AG04450 (cell line): ENCODE results near the gene GSG1L. TPM values are rescaled to one million over a fixed set of nuclear protein-coding genes. Genes with fewer than 3 reads are reported as not detected.

ENCODE experiments used
- CTCF ChIA-PET: fragments of 300-600, 350-600 bp; formaldehyde crosslinking; extraction: SDS; loops from one replicate; lab custom pipeline; 2022; ENCODE audit warnings: antibody characterized with exemption, inconsistent platforms; lab: Charles Lee
- POLR2A ChIA-PET: fragments of 350-600 bp; formaldehyde crosslinking; extraction: SDS; loops from one replicate; lab custom pipeline; 2021; ENCODE audit warnings: antibody characterized with exemption, inconsistent platforms; lab: Yijun Ruan, JAX
- DNase-seq: peaks from one replicate; pipeline ENCODE4 v3.0.0-alpha.2; 2011; ENCODE audit warnings: low read depth, low spot score
- H3K27ac ChIP-seq: one replicate; pipeline ENCODE4 v1.5.1; 2012; ENCODE audit warnings: low read depth, low read length, control low read depth
- H3K27me3 ChIP-seq: one replicate; pipeline ENCODE4 v1.6.0; 2012; ENCODE audit warnings: low read length; ENCODE audit not compliant: control insufficient read depth, insufficient read depth
- H3K4me3 ChIP-seq: 2 replicates; pipeline ENCODE4 v1.5.1; 2011; ENCODE audit warnings: mild to moderate bottlenecking, low read depth, low read length, control low read depth
- H3K9me3 ChIP-seq: 2 replicates; pipeline ENCODE4 v1.5.1; 2012; ENCODE audit warnings: low read length; ENCODE audit not compliant: control insufficient read depth, insufficient read depth
- CTCF ChIP-seq: IDR thresholded peaks from 2 replicates; pipeline ENCODE4 v1.5.1; 2011; ENCODE audit warnings: low read depth, low read length, control low read depth, inconsistent platforms
- polyA plus RNA-seq: library from polyadenylated mRNA; depleted of rRNA; stranded (reverse); fragments of >200 nt; gene quantifications from 2 replicates; pipeline ENCODE4 v1.2.3, GENCODE V29; 2011

Gene GSG1L
- polyA plus RNA-seq, 1 experiment = not detected

- POLR2A ChIA-PET = no interaction called here
- no peak for TF ChIP-seq CTCF
Measured at GRCh38 chr16:28033870-28034269, 29.6 kb downstream of the GSG1L start.

GRCh38 chr16:28029387-28030002, 34.0 kb downstream of the GSG1L start:
- H3K27me3 ChIP-seq = peaks cover 3% of the 10 kb centered on the region
- no peak for DNase-seq
- ChIA-PET CTCF (no interaction called here), POLR2A (no interaction called here)
- no peak for TF ChIP-seq CTCF
- H3K9me3 ChIP-seq = no peaks in the 10 kb centered on the region
- H3K27ac ChIP-seq = no peak overlapping the region
- H3K4me3 ChIP-seq = no peak overlapping the region

More at GRCh38 chr16:28033870-28034269, 29.6 kb downstream of the GSG1L start:
- Histone ChIP-seq H3K27me3 (peaks cover 8% of the 10 kb centered on the region), H3K9me3 (no peaks in the 10 kb centered on the region), H3K4me3 (no peak overlapping the region), H3K27ac (no peak overlapping the region)
- no peak for DNase-seq
- CTCF ChIA-PET = no interaction called here

- CTCF ChIA-PET = no interaction called here
- no peak for TF ChIP-seq CTCF
- H3K27ac ChIP-seq = no peak overlapping the region
- H3K27me3 ChIP-seq = peaks cover 3% of the 10 kb centered on the region
- no peaks in the 10 kb centered on the region for H3K9me3 ChIP-seq
- no peak overlapping the region for H3K4me3 ChIP-seq
- POLR2A ChIA-PET = no interaction called here
- no peak for DNase-seq
Measured at GRCh38 chr16:28027055-28027454, 36.5 kb downstream of the GSG1L start.

GRCh38 chr16:28025631-28026030, 37.9 kb downstream of the GSG1L start:
- H3K4me3 ChIP-seq = no peak overlapping the region
- no peak for DNase-seq
- H3K27me3 ChIP-seq = peaks cover 3% of the 10 kb centered on the region
- H3K9me3 ChIP-seq = no peaks in the 10 kb centered on the region
- TF ChIP-seq CTCF = no peak
- POLR2A ChIA-PET = no interaction called here
- H3K27ac ChIP-seq = no peak overlapping the region
- CTCF ChIA-PET = interaction anchor here (0.6 kb wide), 1 partner anchor 385 kb away, joined by 5 read pairs; no protein-coding TSS in a partner anchor

- ChIA-PET POLR2A (no interaction called here), CTCF (no interaction called here)
- Histone ChIP-seq H3K9me3 (no peaks in the 10 kb centered on the region), H3K4me3 (no peak overlapping the region), H3K27me3 (no peaks in the 10 kb centered on the region), H3K27ac (no peak overlapping the region)
- DNase-seq = no peak
- TF ChIP-seq CTCF = no peak
Measured at GRCh38 chr16:28019218-28019617, 44.3 kb downstream of the GSG1L start.
